ENCODE measurements around the gene NSL1. TPM values are rescaled to one million over a fixed set of nuclear protein-coding genes. Genes with fewer than 3 reads are reported as not detected.
"Not testable (repeated sequence)": the region's sequence is repeated elsewhere in the genome, so short reads cannot be mapped to it uniquely, and the experiment has no call there.

Gene NSL1
- total and polyA plus RNA-seq, 4 experiments from 2014 or later, result 38.0 to 61.8 (median 47.4) TPM

- Histone ChIP-seq H3K36me3 (ENCODE audit: insufficient read depth, low read length) (no peaks in the 10 kb centered on the region), H3K27ac (ENCODE audit: low read depth, low read length) (no peak overlapping the region), H3K9me3 (ENCODE audit: control insufficient read depth in 1 of 2, low read length in 2 of 2) (no peaks in the 10 kb centered on the region), H3K4me3 (ENCODE audit: low read length in 2 of 2) (no peak overlapping the region), H3K4me1 (ENCODE audit: insufficient read depth, low read length) (peaks cover 4% of the 10 kb centered on the region), H3K27me3 (ENCODE audit: insufficient read depth, low read length) (no peaks in the 10 kb centered on the region)
- Mint-ChIP-seq H3K27me3 (no peaks in the 10 kb centered on the region), H3K4me1 (peaks cover 4 to 16% (median 8%) of the 10 kb centered on the region in 4 donors), H3K9me3 (no peaks in the 10 kb centered on the region), H3K27ac (no peak overlapping the region), H3K4me3 (no peak overlapping the region), H3K36me3 (peaks cover 24 to 26% of the 10 kb centered on the region in 2 donors)
- no peak for DNase-seq
- ChIA-PET CTCF (ENCODE audit: partially characterized antibody) (no interaction called here), POLR2A (ENCODE audit: partially characterized antibody) (interaction anchor here (0.6 to 1.1 kb wide), 2 partner anchors 36 to 54 kb away, joined by 3 to 4 read pairs; partner anchors contain the start of gene NSL1)
- intact Hi-C loops (cut with micrococcal nuclease), result no loop called here
These were observed 54.0 kb downstream of the NSL1 start for GRCh38 chr1:212737559-212737958.

DNA sequence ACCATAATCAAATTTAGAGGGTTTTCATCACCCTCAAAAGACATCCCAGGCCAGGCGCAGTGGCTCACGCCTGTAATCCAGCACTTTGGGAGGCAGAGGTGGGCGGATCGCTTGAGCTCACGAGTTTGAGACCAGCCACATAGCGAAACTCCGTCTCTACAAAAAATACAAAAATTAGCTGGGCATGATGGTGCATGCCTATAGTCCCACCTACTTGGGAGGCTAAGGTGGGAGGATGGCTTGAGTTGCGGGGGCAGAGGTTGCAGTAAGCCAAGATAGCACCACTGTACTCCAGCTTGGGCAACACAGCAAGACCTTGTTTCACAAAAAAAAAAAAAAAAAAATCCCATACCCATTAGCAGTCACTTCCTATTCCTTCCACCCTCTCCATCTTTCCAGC lies 58.5 kb downstream of the NSL1 start:
- no peaks in the 10 kb centered on the region for H3K27me3 ChIP-seq (ENCODE audit: insufficient read depth, low read length)
- no peaks in the 10 kb centered on the region for H3K4me1 ChIP-seq (ENCODE audit: insufficient read depth, low read length)
- H3K27ac ChIP-seq (ENCODE audit: low read depth, low read length), result no peak overlapping the region
- CTCF ChIA-PET (ENCODE audit: partially characterized antibody), result no interaction called here
- H3K9me3 ChIP-seq (ENCODE audit: control insufficient read depth in 1 of 2, low read length in 2 of 2), result no peaks in the 10 kb centered on the region
- POLR2A ChIA-PET (ENCODE audit: partially characterized antibody), result no interaction called here
- H3K36me3 ChIP-seq (ENCODE audit: insufficient read depth, low read length), result no peaks in the 10 kb centered on the region
- H3K4me3 Mint-ChIP-seq, result no peak overlapping the region
- no peak overlapping the region for H3K27ac Mint-ChIP-seq
- H3K4me3 ChIP-seq (ENCODE audit: low read length in 2 of 2), result no peak overlapping the region
- peaks cover under 1 to 7% (median 3%) of the 10 kb centered on the region in 4 donors for H3K4me1 Mint-ChIP-seq
- intact Hi-C loops (cut with micrococcal nuclease), result no loop called here
- DNase-seq, result no peak
- no peaks in the 10 kb centered on the region for H3K27me3 Mint-ChIP-seq
- H3K36me3 Mint-ChIP-seq, result peaks cover 9 to 14% of the 10 kb centered on the region in 2 donors
- no peaks in the 10 kb centered on the region for H3K9me3 Mint-ChIP-seq

DNA sequence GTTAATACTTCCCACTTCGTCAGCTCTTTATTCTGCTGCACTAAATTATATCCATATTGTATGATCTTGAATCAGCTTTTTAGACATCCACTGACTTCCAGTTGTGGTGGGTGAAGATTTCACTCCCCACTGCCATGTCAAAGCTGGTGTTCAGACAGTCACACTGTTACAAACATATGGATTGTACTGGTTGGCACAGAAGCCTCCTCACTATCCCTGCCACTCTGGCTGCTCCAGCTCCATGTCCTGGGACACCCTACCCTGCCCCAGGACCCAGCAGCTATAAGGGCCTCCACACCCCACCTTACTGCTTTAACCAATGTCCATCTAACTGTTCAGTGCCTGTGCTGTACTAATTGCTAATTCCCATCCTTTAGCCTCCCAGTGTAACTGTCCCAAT lies 59.9 kb downstream of the NSL1 start:
- Histone ChIP-seq H3K27ac (ENCODE audit: low read depth, low read length) (no peak overlapping the region), H3K36me3 (ENCODE audit: insufficient read depth, low read length) (no peaks in the 10 kb centered on the region), H3K4me3 (ENCODE audit: low read length in 2 of 2) (no peak overlapping the region), H3K9me3 (ENCODE audit: control insufficient read depth in 1 of 2, low read length in 2 of 2) (no peaks in the 10 kb centered on the region), H3K4me1 (ENCODE audit: insufficient read depth, low read length) (no peaks in the 10 kb centered on the region), H3K27me3 (ENCODE audit: insufficient read depth, low read length) (no peaks in the 10 kb centered on the region)
- Mint-ChIP-seq H3K9me3 (no peaks in the 10 kb centered on the region), H3K4me1 (peaks cover 2 to 14% (median 8%) of the 10 kb centered on the region in 4 donors), H3K36me3 (peaks cover 9 to 16% of the 10 kb centered on the region in 2 donors), H3K4me3 (no peak overlapping the region), H3K27me3 (no peaks in the 10 kb centered on the region), H3K27ac (peak overlapping the region in 1 of 7 donors; percentile 29)
- intact Hi-C loops (cut with micrococcal nuclease), result no loop called here
- CTCF ChIA-PET (ENCODE audit: partially characterized antibody), result interaction anchor here (1.4 kb wide), 1 partner anchor 18 kb away, joined by 3 read pairs; no protein-coding TSS in a partner anchor
- no peak for DNase-seq
- POLR2A ChIA-PET (ENCODE audit: partially characterized antibody), result no interaction called here

- CTCF ChIA-PET (ENCODE audit: partially characterized antibody), result no interaction called here
- POLR2A ChIA-PET (ENCODE audit: partially characterized antibody), result interaction anchor here (0.6 kb wide), 1 partner anchor 1150 kb away, joined by 3 read pairs; no protein-coding TSS in a partner anchor
These were observed 63.0 kb downstream of the NSL1 start for GRCh38 chr1:212728606-212729005.

DNA sequence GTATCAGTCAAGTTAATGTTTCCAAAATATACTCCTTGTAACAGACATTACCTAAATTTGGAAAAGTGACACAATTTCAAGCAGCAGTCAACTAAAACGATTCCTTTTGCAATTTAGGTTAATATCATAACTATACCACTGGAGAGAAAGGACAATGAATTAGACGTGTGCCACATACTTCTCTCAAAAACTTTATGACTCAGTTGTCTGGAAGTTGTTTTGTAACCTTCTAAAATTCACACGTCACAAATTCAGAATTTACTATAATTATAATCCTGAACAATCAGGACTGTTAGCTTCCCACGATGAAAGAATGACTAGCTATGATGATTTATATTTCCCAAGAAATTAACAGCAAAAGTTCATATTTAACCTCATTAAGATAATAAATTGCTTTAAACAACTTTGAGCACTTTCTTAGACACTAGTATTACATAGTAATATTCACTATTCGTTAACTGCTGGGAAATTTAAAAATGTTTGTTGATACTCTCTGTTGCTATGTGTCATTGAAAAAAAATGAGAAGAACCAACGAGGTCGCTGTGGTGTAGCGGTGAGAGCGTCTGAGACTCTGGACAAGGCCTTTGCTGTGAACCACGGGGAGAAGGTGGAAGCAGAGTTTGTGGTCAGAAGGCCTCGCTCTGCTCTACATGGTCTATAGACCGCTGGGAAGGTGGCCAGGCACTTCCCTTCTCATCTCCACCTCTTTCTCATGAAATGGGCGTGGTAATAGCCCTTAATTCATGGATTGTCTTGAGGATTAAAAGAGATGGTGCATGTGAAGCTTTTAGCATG lies 64.0 kb downstream of the NSL1 start:
- Histone ChIP-seq H3K27ac (ENCODE audit: low read depth, low read length) (no peak overlapping the region), H3K4me3 (ENCODE audit: low read length in 2 of 2) (no peak overlapping the region), H3K27me3 (ENCODE audit: insufficient read depth, low read length) (no peaks in the 10 kb centered on the region), H3K4me1 (ENCODE audit: insufficient read depth, low read length) (peaks cover 3% of the 10 kb centered on the region), H3K9me3 (ENCODE audit: control insufficient read depth in 1 of 2, low read length in 2 of 2) (no peaks in the 10 kb centered on the region), H3K36me3 (ENCODE audit: insufficient read depth, low read length) (no peaks in the 10 kb centered on the region)
- Mint-ChIP-seq H3K9me3 (peaks cover 0 to 6% (median 2%) of the 10 kb centered on the region in 8 donors), H3K4me3 (no peak overlapping the region), H3K4me1 (peaks cover 4 to 16% (median 10%) of the 10 kb centered on the region in 4 donors), H3K27me3 (no peaks in the 10 kb centered on the region), H3K27ac (peak overlapping the region in 3 of 7 donors; percentile 30 to 84 (median 58)), H3K36me3 (peaks cover 2 to 31% of the 10 kb centered on the region in 2 donors)
- CTCF ChIA-PET (ENCODE audit: partially characterized antibody), result no interaction called here
- no peak for DNase-seq
- POLR2A ChIA-PET (ENCODE audit: partially characterized antibody), result interaction anchor here (0.6 kb wide), 1 partner anchor 1149 kb away, joined by 3 read pairs; no protein-coding TSS in a partner anchor
- intact Hi-C loops (cut with micrococcal nuclease), result no loop called here

More at GRCh38 chr1:212728606-212729005, 63.0 kb downstream of the NSL1 start:
- H3K27ac ChIP-seq (ENCODE audit: low read depth, low read length), result no peak overlapping the region
- H3K27me3 ChIP-seq (ENCODE audit: insufficient read depth, low read length), result no peaks in the 10 kb centered on the region
- H3K27ac Mint-ChIP-seq, result peak overlapping the region in 3 of 7 donors; percentile 35 to 38 (median 37)
- no peaks in the 10 kb centered on the region for H3K4me1 ChIP-seq (ENCODE audit: insufficient read depth, low read length)
- no peaks in the 10 kb centered on the region for H3K9me3 ChIP-seq (ENCODE audit: control insufficient read depth in 1 of 2, low read length in 2 of 2)
- H3K36me3 ChIP-seq (ENCODE audit: insufficient read depth, low read length), result no peaks in the 10 kb centered on the region
- no peak overlapping the region for H3K4me3 Mint-ChIP-seq
- no peak for DNase-seq
- H3K9me3 Mint-ChIP-seq, result peaks cover 0 to 4% (median 2%) of the 10 kb centered on the region in 8 donors
- intact Hi-C loops (cut with micrococcal nuclease), result no loop called here
- peaks cover 2 to 28% of the 10 kb centered on the region in 2 donors for H3K36me3 Mint-ChIP-seq
- H3K4me1 Mint-ChIP-seq, result peaks cover 2 to 14% (median 8%) of the 10 kb centered on the region in 4 donors
- no peak overlapping the region for H3K4me3 ChIP-seq (ENCODE audit: low read length in 2 of 2)
- no peaks in the 10 kb centered on the region for H3K27me3 Mint-ChIP-seq

DNA sequence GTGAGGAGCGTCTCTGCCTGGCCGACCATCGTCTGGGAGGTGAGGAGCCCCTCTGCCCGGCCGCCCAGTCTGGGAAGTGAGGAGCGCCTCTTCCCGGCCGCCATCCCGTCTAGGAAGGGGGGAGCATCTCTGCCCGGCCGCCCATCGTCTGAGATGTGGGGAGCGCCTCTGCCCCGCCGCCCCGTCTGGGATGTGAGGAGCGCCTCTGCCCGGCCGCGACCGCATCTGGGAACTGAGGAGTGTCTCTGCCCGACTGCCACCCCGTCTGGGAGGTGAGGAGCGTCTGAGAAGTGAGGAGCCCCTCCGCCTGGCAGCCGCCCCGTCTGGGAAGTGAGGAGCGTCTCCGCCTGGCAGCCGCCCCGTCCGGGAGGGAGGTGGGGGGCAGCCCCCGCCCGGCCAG lies 66.9 kb downstream of the NSL1 start:
- H3K27ac ChIP-seq (ENCODE audit: low read depth, low read length); POLR2A ChIA-PET (ENCODE audit: partially characterized antibody); DNase-seq; intact Hi-C loops (cut with micrococcal nuclease); CTCF ChIA-PET (ENCODE audit: partially characterized antibody); H3K9me3 ChIP-seq (ENCODE audit: control insufficient read depth in 1 of 2, low read length in 2 of 2); H3K27ac Mint-ChIP-seq; H3K27me3 Mint-ChIP-seq; H3K4me3 ChIP-seq (ENCODE audit: low read length in 2 of 2); H3K9me3 Mint-ChIP-seq; H3K27me3 ChIP-seq (ENCODE audit: insufficient read depth, low read length); H3K36me3 ChIP-seq (ENCODE audit: insufficient read depth, low read length); H3K4me3 Mint-ChIP-seq: not testable (repeated sequence)
- peaks cover 0 to 27% of the 10 kb centered on the region in 2 donors for H3K36me3 Mint-ChIP-seq
- H3K4me1 ChIP-seq (ENCODE audit: insufficient read depth, low read length), result peaks cover 19% of the 10 kb centered on the region
- peaks cover 18 to 32% (median 24%) of the 10 kb centered on the region in 4 donors for H3K4me1 Mint-ChIP-seq

GRCh38 chr1:212722270-212722957 lies 69.2 kb downstream of the NSL1 start:
- ChIA-PET CTCF (ENCODE audit: partially characterized antibody) (interaction anchor here (0.7 to 2.7 kb wide), 2 partner anchors 50 to 58 kb away, joined by 3 to 7 read pairs; no protein-coding TSS in a partner anchor), POLR2A (ENCODE audit: partially characterized antibody) (interaction anchor here (1.4 kb wide), 1 partner anchor 69 kb away, joined by 4 read pairs; the partner anchor contains the start of genes NSL1 and TATDN3)
- Histone ChIP-seq H3K9me3 (ENCODE audit: control insufficient read depth in 1 of 2, low read length in 2 of 2) (no peaks in the 10 kb centered on the region), H3K36me3 (ENCODE audit: insufficient read depth, low read length) (no peaks in the 10 kb centered on the region), H3K27ac (ENCODE audit: low read depth, low read length) (no peak overlapping the region), H3K27me3 (ENCODE audit: insufficient read depth, low read length) (no peaks in the 10 kb centered on the region), H3K4me3 (ENCODE audit: low read length in 2 of 2) (no peak overlapping the region), H3K4me1 (ENCODE audit: insufficient read depth, low read length) (peaks cover 19% of the 10 kb centered on the region)
- Mint-ChIP-seq H3K27ac (peak overlapping the region in 1 of 7 donors; percentile 81), H3K36me3 (peaks cover 0 to 23% of the 10 kb centered on the region in 2 donors), H3K4me3 (peak overlapping the region in 5 of 8 donors; percentile 6 to 67 (median 16)), H3K9me3 (peaks cover 0 to 6% (median 2%) of the 10 kb centered on the region in 8 donors), H3K27me3 (peaks cover 3 to 6% of the 10 kb centered on the region in 2 donors), H3K4me1 (peaks cover 11 to 24% (median 19%) of the 10 kb centered on the region in 4 donors)
- DNase-seq, result no peak
- intact Hi-C loops (cut with micrococcal nuclease), result no loop called here

Data from CD4-positive, alpha-beta memory T cell (primary cell).